Mononuclear cell (primary cell): Measurements from ENCODE around the gene RTN4. TPM values are rescaled to one million over a fixed set of nuclear protein-coding genes. Genes with fewer than 3 reads are reported as not detected.
A peak's percentile ranks its signal among the peaks of the same experiment; 100 is the strongest.
"Not testable (repeated sequence)": the region's sequence is repeated elsewhere in the genome, so short reads cannot be mapped to it uniquely, and the experiment has no call there.

Experiments
- H3K27me3 ChIP-seq: 2 replicates; pipeline ENCODE4 v1.6.0; 2011; ENCODE audit warnings: low read length, control low read depth; ENCODE audit not compliant: insufficient read depth
- H3K4me1 ChIP-seq: 2 replicates; pipeline ENCODE4 v1.5.1; 2011; ENCODE audit warnings: mild to moderate bottlenecking, low read length, control low read depth; ENCODE audit not compliant: insufficient read depth
- H3K4me3 ChIP-seq: 2 replicates; pipeline ENCODE4 v1.5.1; 2011; ENCODE audit warnings: mild to moderate bottlenecking, low read length, moderate library complexity
- H3K9me3 ChIP-seq: 2 replicates; pipeline ENCODE4 v1.5.1; 2011; ENCODE audit warnings: low read depth, mild to moderate bottlenecking, control low read depth, low read length
- total RNA-seq: library from RNA; depleted of rRNA; stranded (reverse); fragments of >200 nt; gene quantifications from one replicate; pipeline ENCODE4 v1.2.3, GENCODE V29; 2012

RTN4 gene
- total RNA-seq, 1 donor: 76.5 TPM

- no peak overlapping the region for H3K4me3 ChIP-seq
- H3K4me1 ChIP-seq: peaks cover 23% of the 10 kb centered on the region
- no peaks in the 10 kb centered on the region for H3K9me3 ChIP-seq
- H3K27me3 ChIP-seq: no peaks in the 10 kb centered on the region
These were observed 38.2 kb downstream of the RTN4 start for GRCh38 chr2:55011831-55012671.

GRCh38 chr2:55010915-55011314 lies 39.3 kb downstream of the RTN4 start:
- no peaks in the 10 kb centered on the region for H3K27me3 ChIP-seq

GRCh38 chr2:55010149-55010591 lies 40.1 kb downstream of the RTN4 start:
- Histone ChIP-seq H3K4me1 (peaks cover 29% of the 10 kb centered on the region), H3K4me3 (peak overlapping the region; percentile 24), H3K27me3 (no peaks in the 10 kb centered on the region), H3K9me3 (no peaks in the 10 kb centered on the region)

More at GRCh38 chr2:55010915-55011314, 39.3 kb downstream of the RTN4 start:
- Histone ChIP-seq H3K4me3 (no peak overlapping the region), H3K4me1 (peaks cover 29% of the 10 kb centered on the region), H3K9me3 (no peaks in the 10 kb centered on the region)

- peaks cover 29% of the 10 kb centered on the region for H3K4me1 ChIP-seq
- no peaks in the 10 kb centered on the region for H3K9me3 ChIP-seq
These were observed 40.8 kb downstream of the RTN4 start for GRCh38 chr2:55009277-55010060.

GRCh38 chr2:55006306-55006705 lies 43.9 kb downstream of the RTN4 start:
- no peak overlapping the region for H3K4me3 ChIP-seq
- H3K4me1 ChIP-seq: peaks cover 25% of the 10 kb centered on the region
- no peaks in the 10 kb centered on the region for H3K27me3 ChIP-seq
- H3K9me3 ChIP-seq: no peaks in the 10 kb centered on the region

More at GRCh38 chr2:55009277-55010060, 40.8 kb downstream of the RTN4 start:
- Histone ChIP-seq H3K27me3 (no peaks in the 10 kb centered on the region), H3K4me3 (peak overlapping the region; percentile 24)

GRCh38 chr2:55003706-55004639 lies 46.3 kb downstream of the RTN4 start:
- H3K4me3 ChIP-seq: no peak overlapping the region
- no peaks in the 10 kb centered on the region for H3K9me3 ChIP-seq
- peaks cover 16% of the 10 kb centered on the region for H3K4me1 ChIP-seq
- no peaks in the 10 kb centered on the region for H3K27me3 ChIP-seq

GRCh38 chr2:55001716-55002115 lies 48.5 kb downstream of the RTN4 start:
- Histone ChIP-seq H3K4me3 (no peak overlapping the region), H3K4me1 (peaks cover 13% of the 10 kb centered on the region)

GRCh38 chr2:55000341-55000740 lies 49.9 kb downstream of the RTN4 start:
- Histone ChIP-seq H3K4me1 (peaks cover 14% of the 10 kb centered on the region), H3K4me3 (no peak overlapping the region), H3K9me3 (no peaks in the 10 kb centered on the region), H3K27me3 (no peaks in the 10 kb centered on the region)

More at GRCh38 chr2:55001716-55002115, 48.5 kb downstream of the RTN4 start:
- H3K9me3 ChIP-seq: no peaks in the 10 kb centered on the region
- no peaks in the 10 kb centered on the region for H3K27me3 ChIP-seq

GRCh38 chr2:54999182-54999581 lies 51.1 kb downstream of the RTN4 start:
- Histone ChIP-seq H3K4me3 (no peak overlapping the region), H3K27me3 (no peaks in the 10 kb centered on the region), H3K9me3 (no peaks in the 10 kb centered on the region), H3K4me1 (peaks cover 14% of the 10 kb centered on the region)

- Histone ChIP-seq H3K27me3 (no peaks in the 10 kb centered on the region), H3K4me3 (no peak overlapping the region), H3K4me1 (peaks cover 14% of the 10 kb centered on the region), H3K9me3 (no peaks in the 10 kb centered on the region)
These were observed 52.4 kb downstream of the RTN4 start for GRCh38 chr2:54997826-54998225.

GRCh38 chr2:54995553-54995952 lies 54.7 kb downstream of the RTN4 start:
- peaks cover 14% of the 10 kb centered on the region for H3K4me1 ChIP-seq
- no peaks in the 10 kb centered on the region for H3K9me3 ChIP-seq
- no peak overlapping the region for H3K4me3 ChIP-seq
- no peaks in the 10 kb centered on the region for H3K27me3 ChIP-seq

- H3K9me3 ChIP-seq, H3K27me3 ChIP-seq, H3K4me1 ChIP-seq, H3K4me3 ChIP-seq: not testable (repeated sequence)
These were observed 59.6 kb downstream of the RTN4 start for GRCh38 chr2:54990694-54991093.

GRCh38 chr2:54988612-54989011 lies 61.6 kb downstream of the RTN4 start:
- Histone ChIP-seq H3K4me1 (no peaks in the 10 kb centered on the region), H3K9me3 (no peaks in the 10 kb centered on the region), H3K27me3 (no peaks in the 10 kb centered on the region), H3K4me3 (no peak overlapping the region)

- Histone ChIP-seq H3K4me3 (no peak overlapping the region), H3K9me3 (no peaks in the 10 kb centered on the region), H3K27me3 (no peaks in the 10 kb centered on the region), H3K4me1 (no peaks in the 10 kb centered on the region)
These were observed 64.0 kb downstream of the RTN4 start for GRCh38 chr2:54986264-54986663.
